Large intestine (tissue), 3 donors: ENCODE results near the gene SDHAF1. TPM values are rescaled to one million over a fixed set of nuclear protein-coding genes. Genes with fewer than 3 reads are reported as not detected.

Experiments used
- DNase-seq, 2 donors: peaks; one replicate each; pipeline versions ENCODE4 v3.0.0 to v3.0.0-alpha.2; 2013
- H3K27ac ChIP-seq: one replicate; pipeline ENCODE4 v1.5.1; 2013; ENCODE audit warnings: low read length
- H3K27me3 ChIP-seq: 2 replicates; pipeline ENCODE4 v1.6.1; 2013; ENCODE audit warnings: low read length; ENCODE audit not compliant: control insufficient read depth, insufficient read depth
- H3K36me3 ChIP-seq: 2 replicates; pipeline ENCODE4 v1.6.1; 2013; ENCODE audit warnings: low read length; ENCODE audit not compliant: control insufficient read depth, insufficient read depth
- H3K4me1 ChIP-seq: one replicate; pipeline ENCODE4 v1.6.1; 2013; ENCODE audit warnings: low read length; ENCODE audit not compliant: control insufficient read depth, insufficient read depth
- H3K4me3 ChIP-seq: one replicate; pipeline ENCODE4 v1.5.1; 2013; ENCODE audit warnings: low read length
- H3K9me3 ChIP-seq: one replicate; pipeline ENCODE4 v1.6.1; 2013; ENCODE audit warnings: mild to moderate bottlenecking, low read depth, low read length, moderate library complexity; ENCODE audit not compliant: control insufficient read depth
- WGBS: methylation state at CpG from one replicate; pipeline ENCODE4 v1.1.5; 2013; ENCODE audit warnings: low lambda C conversion rate; ENCODE audit not compliant: insufficient coverage; 5-methylcytosine and 5-hydroxymethylcytosine counted together
- polyA plus RNA-seq: library from polyadenylated mRNA; unstranded; fragments of 120-200 nt; gene quantifications from one replicate; pipeline ENCODE4 v1.2.1, GENCODE V29; 2013

Gene SDHAF1
- polyA plus RNA-seq, 1 donor = 23.4 TPM

- DNase-seq = no peak
- peaks cover 50% of the 10 kb centered on the region for H3K27me3 ChIP-seq
- no peak overlapping the region for H3K4me3 ChIP-seq
- H3K36me3 ChIP-seq = no peaks in the 10 kb centered on the region
- no CpG with 5 or more reads among the region's 5 CpGs for WGBS
- H3K27ac ChIP-seq = no peak overlapping the region
- no peaks in the 10 kb centered on the region for H3K9me3 ChIP-seq
- H3K4me1 ChIP-seq = no peaks in the 10 kb centered on the region
These were observed 8.9 kb upstream of the SDHAF1 start for GRCh38 chr19:35986111-35986510.

GRCh38 chr19:35986664-35987570, 8.1 kb upstream of the SDHAF1 start:
- Histone ChIP-seq H3K9me3 (no peaks in the 10 kb centered on the region), H3K4me1 (no peaks in the 10 kb centered on the region), H3K36me3 (no peaks in the 10 kb centered on the region), H3K27me3 (peaks cover 50% of the 10 kb centered on the region), H3K4me3 (no peak overlapping the region), H3K27ac (no peak overlapping the region)
- no CpG with 5 or more reads among the region's 54 CpGs for WGBS
- DNase-seq = no peak

GRCh38 chr19:35987571-35987896, 7.5 kb upstream of the SDHAF1 start:
- Histone ChIP-seq H3K27me3 (peaks cover 50% of the 10 kb centered on the region), H3K4me1 (no peaks in the 10 kb centered on the region), H3K27ac (no peak overlapping the region), H3K9me3 (no peaks in the 10 kb centered on the region), H3K36me3 (no peaks in the 10 kb centered on the region), H3K4me3 (no peak overlapping the region)
- 60% methylated on average over 1 of the region's 8 CpGs for WGBS
- no peak for DNase-seq

GRCh38 chr19:35988824-35989223, 6.2 kb upstream of the SDHAF1 start:
- H3K27ac ChIP-seq = no peak overlapping the region
- no peak for DNase-seq
- H3K27me3 ChIP-seq = peaks cover 47% of the 10 kb centered on the region
- H3K4me3 ChIP-seq = no peak overlapping the region
- no CpG with 5 or more reads among the region's 3 CpGs for WGBS
- no peaks in the 10 kb centered on the region for H3K36me3 ChIP-seq
- no peaks in the 10 kb centered on the region for H3K4me1 ChIP-seq
- H3K9me3 ChIP-seq = no peaks in the 10 kb centered on the region

- Histone ChIP-seq H3K27me3 (peaks cover 40% of the 10 kb centered on the region), H3K4me3 (no peak overlapping the region), H3K4me1 (peaks cover 4% of the 10 kb centered on the region), H3K27ac (no peak overlapping the region), H3K9me3 (no peaks in the 10 kb centered on the region), H3K36me3 (no peaks in the 10 kb centered on the region)
- WGBS = 93% methylated on average over 3 of the region's 4 CpGs
- DNase-seq = no peak
These were observed 4.8 kb upstream of the SDHAF1 start for GRCh38 chr19:35990156-35990555.

- peaks cover 31% of the 10 kb centered on the region for H3K27me3 ChIP-seq
- no peak for DNase-seq
- 88% methylated on average over 3 of the region's 10 CpGs for WGBS
- H3K27ac ChIP-seq = no peak overlapping the region
- no peak overlapping the region for H3K4me3 ChIP-seq
- peaks cover 7% of the 10 kb centered on the region for H3K4me1 ChIP-seq
- H3K9me3 ChIP-seq = no peaks in the 10 kb centered on the region
- H3K36me3 ChIP-seq = no peaks in the 10 kb centered on the region
These were observed 3.9 kb upstream of the SDHAF1 start for GRCh38 chr19:35990771-35991730.

GRCh38 chr19:35991731-35992450, 3.1 kb upstream of the SDHAF1 start:
- H3K4me3 ChIP-seq = no peak overlapping the region
- no peak overlapping the region for H3K27ac ChIP-seq
- peaks cover 22% of the 10 kb centered on the region for H3K27me3 ChIP-seq
- peaks cover 12% of the 10 kb centered on the region for H3K4me1 ChIP-seq
- 100% methylated on average over 1 of the region's 7 CpGs for WGBS
- H3K9me3 ChIP-seq = no peaks in the 10 kb centered on the region
- H3K36me3 ChIP-seq = no peaks in the 10 kb centered on the region
- no peak for DNase-seq

- Histone ChIP-seq H3K9me3 (no peaks in the 10 kb centered on the region), H3K36me3 (peaks cover 6% of the 10 kb centered on the region), H3K27me3 (peaks cover 11% of the 10 kb centered on the region), H3K27ac (no peak overlapping the region), H3K4me3 (no peak overlapping the region), H3K4me1 (peaks cover 12% of the 10 kb centered on the region)
- no CpG with 5 or more reads among the region's 8 CpGs for WGBS
- DNase-seq = no peak
These were observed 1.9 kb upstream of the SDHAF1 start for GRCh38 chr19:35992907-35993765.

GRCh38 chr19:35993923-35994598, 927 bp upstream of the SDHAF1 start:
- peak overlapping the region; percentile 93 for H3K4me3 ChIP-seq
- no CpG with 5 or more reads among the region's 49 CpGs for WGBS
- H3K36me3 ChIP-seq = peaks cover 14% of the 10 kb centered on the region
- H3K4me1 ChIP-seq = peaks cover 12% of the 10 kb centered on the region
- DNase-seq = peak in 1 of 2 donors; percentile 59
- H3K27me3 ChIP-seq = peaks cover 4% of the 10 kb centered on the region
- no peak overlapping the region for H3K27ac ChIP-seq
- H3K9me3 ChIP-seq = no peaks in the 10 kb centered on the region
